B cell (primary cell): ENCODE data around the gene PTPRG. TPM values are rescaled to one million over a fixed set of nuclear protein-coding genes. Genes with fewer than 3 reads are reported as not detected.

ENCODE experiments used
- ATAC-seq: fragments of 200-7000 bp; cut with Tn5 transposase; one replicate; pipeline ENCODE4 v1.10.0; 2021; ENCODE audit warnings: low read depth, mild to moderate bottlenecking, moderate number of reproducible peaks, moderate library complexity
- CTCF ChIA-PET: fragments of 350-600 bp; sonication (Branson Sonifier 250); formaldehyde crosslinking; loops from one replicate; lab custom pipeline; 2021; ENCODE audit warnings: antibody characterized with exemption, inconsistent platforms; lab: Charles Lee
- POLR2A ChIA-PET: fragments of 350-600 bp; sonication (Branson Sonifier 250); formaldehyde crosslinking; loops from one replicate; lab custom pipeline; 2021; ENCODE audit warnings: antibody characterized with exemption; lab: Charles Lee
- DNase-seq: peaks from one replicate; pipeline ENCODE4 v3.0.0; 2013
- H2AFZ ChIP-seq: 2 replicates; pipeline ENCODE4 v1.6.1; 2012; ENCODE audit warnings: mild to moderate bottlenecking, low read depth, low read length; ENCODE audit not compliant: insufficient read depth, poor library complexity, severe bottlenecking
- H3K27ac ChIP-seq, 2 donors: 1 replicate in 1 of 2; 2 replicates in 1 of 2; pipeline ENCODE4 v1.5.1; 2012 to 2013; ENCODE audit warnings: low read length in 2 of 2, mild to moderate bottlenecking in 2 of 2, moderate library complexity in 1 of 2
- H3K27me3 ChIP-seq, 4 experiments: fragments of 200-600 bp in 1 of 4; sonication (generic) in 1 of 4; replicated peaks in 1 of 4; 1 replicate in 2 of 4; 2 replicates in 2 of 4; pipeline versions ENCODE4 v1.6.1 to v1.7.0; 2013 to 2016; ENCODE audit warnings: low read length in 3 of 4, mild to moderate bottlenecking in 2 of 4, mixed read lengths in 1 of 4, moderate library complexity in 1 of 4; ENCODE audit not compliant: insufficient read depth in 4 of 4, control insufficient read depth in 3 of 4; ENCODE audit errors: control extremely low read depth in 1 of 4
- H3K36me3 ChIP-seq, 2 experiments: replicated peaks in 1 of 2; 1 replicate in 1 of 2; 2 replicates in 1 of 2; pipeline versions ENCODE4 v1.6.1 to v1.7.1; 2013; ENCODE audit warnings: low read length in 1 of 2; ENCODE audit not compliant: insufficient read depth in 2 of 2, control insufficient read depth in 1 of 2; ENCODE audit errors: control extremely low read depth in 1 of 2, extremely low read depth in 1 of 2
- H3K4me1 ChIP-seq, 2 donors: fragments of 200-600 bp in 1 of 2; sonication (generic) in 1 of 2; 1 replicate in 1 of 2; 2 replicates in 1 of 2; pipeline versions ENCODE4 v1.5.1 to v1.6.1; 2013 to 2017; ENCODE audit warnings: low read length in 2 of 2; ENCODE audit not compliant: control insufficient read depth in 2 of 2, insufficient read depth in 2 of 2
- H3K4me2 ChIP-seq: replicated peaks from 2 replicates; pipeline ENCODE3; 2012; ENCODE audit warnings: mild to moderate bottlenecking, low read depth, low read length; ENCODE audit not compliant: poor library complexity, severe bottlenecking
- H3K4me3 ChIP-seq, 5 experiments: fragments of 200-600 bp in 1 of 5; sonication (generic) in 1 of 5; 1 replicate in 3 of 5; 2 replicates in 2 of 5; pipeline versions ENCODE4 v1.5.1 to v1.7.0; 2011 to 2016; ENCODE audit warnings: low read length in 4 of 5, mild to moderate bottlenecking in 4 of 5, low read depth in 2 of 5, control low read depth in 1 of 5, moderate library complexity in 1 of 5; ENCODE audit not compliant: insufficient read depth in 1 of 5; ENCODE audit errors: control extremely low read depth in 1 of 5, extremely low read depth in 1 of 5
- H3K79me2 ChIP-seq: fragments of 200-600 bp; sonication (generic); one replicate; pipeline ENCODE4 v1.6.0; 2016; ENCODE audit warnings: low read length; ENCODE audit not compliant: control insufficient read depth, insufficient read depth
- H3K9ac ChIP-seq: fragments of 200-600 bp; sonication (generic); 2 replicates; pipeline ENCODE4 v1.6.1; 2017; ENCODE audit warnings: mild to moderate bottlenecking, low read length, moderate library complexity
- H3K9me3 ChIP-seq, 3 donors: one replicate each; pipeline versions ENCODE4 v1.6.1 to v1.7.1; 2013; ENCODE audit warnings: low read length in 2 of 3; ENCODE audit not compliant: control insufficient read depth in 2 of 3, insufficient read depth in 1 of 3; ENCODE audit errors: control extremely low read depth in 1 of 3
- H4K20me1 ChIP-seq: 2 replicates; pipeline ENCODE4 v1.6.0; 2012; ENCODE audit warnings: mild to moderate bottlenecking, low read length; ENCODE audit not compliant: insufficient read depth, control insufficient read depth, poor library complexity, severe bottlenecking
- H3K27ac Mint-ChIP-seq: one replicate; pipeline ENCODE4 v1.8.0; 2021; ENCODE audit warnings: mixed read lengths
- H3K27me3 Mint-ChIP-seq: one replicate; pipeline ENCODE4 v1.8.0; 2021; ENCODE audit warnings: mixed read lengths
- H3K4me1 Mint-ChIP-seq: one replicate; pipeline ENCODE4 v1.8.0; 2021; ENCODE audit warnings: mixed read lengths
- H3K4me3 Mint-ChIP-seq: one replicate; pipeline ENCODE4 v1.8.0; 2021; ENCODE audit warnings: mixed read lengths
- H3K9me3 Mint-ChIP-seq: one replicate; pipeline ENCODE4 v1.8.0; 2022; ENCODE audit warnings: mixed read lengths; ENCODE audit not compliant: insufficient read depth
- EZH2 ChIP-seq: IDR thresholded peaks from 2 replicates; pipeline ENCODE4 v1.6.1; 2012; ENCODE audit warnings: borderline replicate concordance, low read depth, mild to moderate bottlenecking, moderate library complexity, low read length; ENCODE audit not compliant: insufficient read depth, poor library complexity, severe bottlenecking
- WGBS: methylation state at CpG from one replicate; pipeline ENCODE4 v1.1.5; 2013; ENCODE audit warnings: missing lambda C conversion rate; ENCODE audit not compliant: insufficient coverage; 5-methylcytosine and 5-hydroxymethylcytosine counted together
- intact Hi-C: fragments of 100-400 bp; cut with micrococcal nuclease; formaldehyde crosslinking; loops from one replicate; pipeline ENCODE4 v1.10.0; 2022
- polyA plus RNA-seq: library from polyadenylated mRNA; depleted of rRNA; stranded (reverse); fragments of >200 nt; gene quantifications from 2 replicates; pipeline ENCODE4 v1.2.3, GENCODE V29; 2012
- total RNA-seq, 2 donors: library from RNA; stranded (reverse); fragments of 120-200 nt in 1 of 2; gene quantifications; 1 replicate in 1 of 2; 2 replicates in 1 of 2; pipeline versions ENCODE4 v1.2.3 to v1.2.4, GENCODE V29; 2013 to 2022
- TF ChIP-seq, protein P1 (sequence below): fragments of 200-600 bp; IDR thresholded peaks from one replicate; pipeline ENCODE4 v1.8.0; 2022; ENCODE audit warnings: antibody characterized with exemption, mild to moderate bottlenecking

PTPRG gene
- total and polyA plus RNA-seq, 2 donors (not counting 1 experiment from before 2014, with no cell fraction given) = 0.12 to 1.3 TPM

DNA sequence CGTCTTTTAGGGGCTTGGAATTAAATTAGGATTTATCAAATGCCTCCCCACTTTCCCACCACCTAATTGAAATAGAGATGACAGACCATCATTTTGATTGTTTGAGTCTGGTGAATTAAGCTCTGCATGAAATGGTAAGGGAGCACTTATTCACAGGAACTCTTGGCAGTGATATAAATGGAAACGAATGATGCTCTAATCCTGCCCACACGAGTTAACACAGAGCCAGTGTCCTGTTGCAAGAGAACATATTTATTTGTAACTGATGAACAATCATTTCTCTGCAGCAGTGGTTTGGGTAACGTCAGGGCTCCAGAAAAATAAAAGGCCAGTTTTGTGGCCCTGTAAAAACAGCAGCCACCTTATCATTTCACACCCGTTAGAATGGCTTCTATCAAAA, 648.6 kb downstream of the PTPRG start:
- DNase-seq = no peak
- Mint-ChIP-seq H3K27me3 (no peaks in the 10 kb centered on the region), H3K4me1 (no peaks in the 10 kb centered on the region), H3K27ac (no peak overlapping the region), H3K4me3 (no peak overlapping the region), H3K9me3 (no peaks in the 10 kb centered on the region)
- Histone ChIP-seq H3K4me3 (no peak overlapping the region), H3K36me3 (no peaks in the 10 kb centered on the region), H4K20me1 (no peaks in the 10 kb centered on the region), H3K27ac (no peak overlapping the region), H2AFZ (no peak overlapping the region), H3K9me3 (no peaks in the 10 kb centered on the region), H3K4me2 (no peak overlapping the region), H3K79me2 (no peaks in the 10 kb centered on the region), H3K9ac (no peak overlapping the region), H3K4me1 (no peaks in the 10 kb centered on the region), H3K27me3 (no peaks in the 10 kb centered on the region)
- TF ChIP-seq, protein P1, sequence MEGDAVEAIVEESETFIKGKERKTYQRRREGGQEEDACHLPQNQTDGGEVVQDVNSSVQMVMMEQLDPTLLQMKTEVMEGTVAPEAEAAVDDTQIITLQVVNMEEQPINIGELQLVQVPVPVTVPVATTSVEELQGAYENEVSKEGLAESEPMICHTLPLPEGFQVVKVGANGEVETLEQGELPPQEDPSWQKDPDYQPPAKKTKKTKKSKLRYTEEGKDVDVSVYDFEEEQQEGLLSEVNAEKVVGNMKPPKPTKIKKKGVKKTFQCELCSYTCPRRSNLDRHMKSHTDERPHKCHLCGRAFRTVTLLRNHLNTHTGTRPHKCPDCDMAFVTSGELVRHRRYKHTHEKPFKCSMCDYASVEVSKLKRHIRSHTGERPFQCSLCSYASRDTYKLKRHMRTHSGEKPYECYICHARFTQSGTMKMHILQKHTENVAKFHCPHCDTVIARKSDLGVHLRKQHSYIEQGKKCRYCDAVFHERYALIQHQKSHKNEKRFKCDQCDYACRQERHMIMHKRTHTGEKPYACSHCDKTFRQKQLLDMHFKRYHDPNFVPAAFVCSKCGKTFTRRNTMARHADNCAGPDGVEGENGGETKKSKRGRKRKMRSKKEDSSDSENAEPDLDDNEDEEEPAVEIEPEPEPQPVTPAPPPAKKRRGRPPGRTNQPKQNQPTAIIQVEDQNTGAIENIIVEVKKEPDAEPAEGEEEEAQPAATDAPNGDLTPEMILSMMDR = no peak
- no peak for TF ChIP-seq EZH2
- POLR2A ChIA-PET = no interaction called here
- no peak for ATAC-seq
- CTCF ChIA-PET = no interaction called here
- 51% methylated on average over 2 of the region's 5 CpGs for WGBS
- intact Hi-C loops = no loop called here

DNA sequence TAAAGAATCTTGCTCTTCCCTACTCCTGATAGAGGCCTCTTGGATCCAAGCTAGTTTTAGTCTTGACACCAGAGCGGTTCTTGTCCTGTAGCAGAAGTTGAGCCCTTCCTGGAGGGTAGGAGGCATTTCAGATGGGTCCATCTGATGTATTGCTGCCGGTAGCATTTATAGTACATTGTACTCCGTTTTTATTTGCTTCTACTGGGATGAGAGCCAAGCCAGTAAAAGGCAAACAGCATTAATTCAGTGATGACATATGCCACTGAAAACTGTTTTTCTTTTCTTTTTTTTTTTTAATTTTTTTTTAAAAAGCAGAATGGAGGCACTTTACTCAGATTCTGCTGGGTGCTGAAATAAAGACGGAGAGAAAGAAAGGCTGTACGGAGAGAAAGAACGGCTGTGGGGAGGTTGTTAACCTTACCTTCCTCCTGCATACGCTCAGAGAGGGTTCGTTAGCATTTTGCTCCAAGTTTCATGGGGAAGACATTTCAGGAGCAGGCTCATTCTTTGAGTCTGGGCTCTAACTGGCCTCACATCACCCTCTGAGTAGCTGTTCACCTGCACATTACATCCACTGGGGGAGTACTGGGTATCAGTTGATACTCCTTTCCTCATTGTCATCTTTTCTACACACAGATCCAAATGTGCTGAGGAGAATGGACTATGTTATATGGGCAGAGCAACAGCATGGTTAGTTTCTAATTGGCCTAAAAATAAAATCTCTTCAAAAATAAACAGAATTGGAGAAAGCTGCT, 650.5 kb downstream of the PTPRG start:
- no peaks in the 10 kb centered on the region for H4K20me1 ChIP-seq
- no peak overlapping the region for H3K27ac Mint-ChIP-seq
- intact Hi-C loops = no loop called here
- 70% methylated on average over 2 of the region's 8 CpGs for WGBS
- no peak overlapping the region for H3K4me3 Mint-ChIP-seq
- no peak overlapping the region for H3K4me2 ChIP-seq
- DNase-seq = no peak
- ATAC-seq = no peak
- no peaks in the 10 kb centered on the region for H3K9me3 Mint-ChIP-seq
- ChIA-PET CTCF (no interaction called here), POLR2A (no interaction called here)
- no peaks in the 10 kb centered on the region for H3K27me3 Mint-ChIP-seq
- TF ChIP-seq, protein P1 = no peak
- no peak for TF ChIP-seq EZH2
- no peaks in the 10 kb centered on the region for H3K27me3 ChIP-seq
- no peaks in the 10 kb centered on the region for H3K4me1 ChIP-seq
- H3K9ac ChIP-seq = no peak overlapping the region
- no peak overlapping the region for H3K27ac ChIP-seq
- no peaks in the 10 kb centered on the region for H3K36me3 ChIP-seq
- no peaks in the 10 kb centered on the region for H3K79me2 ChIP-seq
- no peak overlapping the region for H3K4me3 ChIP-seq
- H3K9me3 ChIP-seq = no peaks in the 10 kb centered on the region
- H3K4me1 Mint-ChIP-seq = no peaks in the 10 kb centered on the region
- no peak overlapping the region for H2AFZ ChIP-seq
